GM18511 (cell line): Measurements from ENCODE around the gene JPH3.

Experiments used
- ATAC-seq: cut with Tn5 transposase; IDR thresholded peaks from one replicate; pipeline ENCODE4 v1.9.1; 2021; ENCODE audit warnings: mild to moderate bottlenecking, moderate library complexity; ENCODE audit not compliant: unreplicated experiment

Gene JPH3

DNA sequence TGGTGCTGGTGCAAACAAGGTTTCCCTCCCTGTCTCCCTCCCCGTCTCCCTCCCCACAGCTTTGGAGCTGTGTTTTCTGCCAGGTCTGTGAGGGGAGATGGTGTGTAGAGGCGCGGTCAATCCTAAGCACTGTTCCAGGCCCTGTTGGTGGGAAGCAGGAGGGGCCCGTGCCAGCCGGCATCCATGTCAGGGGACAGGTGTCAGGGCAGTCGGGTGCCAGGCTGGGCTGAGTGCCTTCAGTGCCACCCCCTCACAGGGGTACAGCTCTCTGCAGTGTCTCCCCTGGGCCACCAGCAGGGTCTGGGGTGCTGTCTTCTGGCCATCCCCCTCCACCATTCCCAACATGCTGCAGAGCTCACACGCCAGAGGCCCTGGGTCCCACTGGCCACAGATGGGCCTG lies 89.9 kb downstream of the JPH3 start:
- no peak for ATAC-seq

DNA sequence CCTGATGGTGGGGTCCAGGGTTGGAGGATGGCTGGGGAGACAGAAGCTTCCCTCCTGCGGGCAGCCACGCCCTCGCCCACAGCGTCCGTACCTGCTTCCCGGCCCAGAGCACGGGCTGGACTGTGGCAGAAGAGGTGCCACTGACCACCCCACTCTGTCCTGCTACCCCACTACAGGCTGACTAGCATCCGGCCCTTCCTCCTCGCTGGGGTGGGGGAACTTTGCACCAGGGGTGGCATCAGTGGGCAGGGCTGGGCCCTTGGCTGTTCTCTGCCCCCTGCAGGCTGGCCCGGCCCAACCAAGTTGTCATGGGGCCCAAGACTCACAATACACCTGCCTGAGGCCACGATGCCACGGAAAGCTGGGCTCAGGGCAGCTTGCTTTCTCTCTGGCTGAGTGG lies 90.4 kb downstream of the JPH3 start:
- ATAC-seq = no peak

DNA sequence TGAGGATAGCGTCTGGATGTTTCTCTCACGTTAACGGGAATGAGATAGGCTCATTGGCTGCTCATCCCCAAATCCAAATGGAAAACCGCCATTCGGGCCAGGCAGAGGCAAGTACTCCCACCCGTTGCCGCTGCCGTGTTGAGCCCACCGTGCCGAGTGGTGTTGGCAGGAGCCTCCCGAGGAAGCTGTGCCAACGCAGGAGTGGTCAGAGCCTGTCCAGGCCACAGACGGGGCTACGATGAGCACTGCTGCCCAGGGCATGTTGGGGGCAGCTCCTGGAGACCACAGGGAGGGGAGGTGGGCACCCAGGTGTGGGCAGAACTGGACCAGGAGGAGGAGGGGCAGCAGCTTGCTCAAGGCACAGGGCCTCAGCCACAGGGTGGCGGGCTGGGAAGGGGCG lies 91.5 kb downstream of the JPH3 start:
- ATAC-seq = no peak

DNA sequence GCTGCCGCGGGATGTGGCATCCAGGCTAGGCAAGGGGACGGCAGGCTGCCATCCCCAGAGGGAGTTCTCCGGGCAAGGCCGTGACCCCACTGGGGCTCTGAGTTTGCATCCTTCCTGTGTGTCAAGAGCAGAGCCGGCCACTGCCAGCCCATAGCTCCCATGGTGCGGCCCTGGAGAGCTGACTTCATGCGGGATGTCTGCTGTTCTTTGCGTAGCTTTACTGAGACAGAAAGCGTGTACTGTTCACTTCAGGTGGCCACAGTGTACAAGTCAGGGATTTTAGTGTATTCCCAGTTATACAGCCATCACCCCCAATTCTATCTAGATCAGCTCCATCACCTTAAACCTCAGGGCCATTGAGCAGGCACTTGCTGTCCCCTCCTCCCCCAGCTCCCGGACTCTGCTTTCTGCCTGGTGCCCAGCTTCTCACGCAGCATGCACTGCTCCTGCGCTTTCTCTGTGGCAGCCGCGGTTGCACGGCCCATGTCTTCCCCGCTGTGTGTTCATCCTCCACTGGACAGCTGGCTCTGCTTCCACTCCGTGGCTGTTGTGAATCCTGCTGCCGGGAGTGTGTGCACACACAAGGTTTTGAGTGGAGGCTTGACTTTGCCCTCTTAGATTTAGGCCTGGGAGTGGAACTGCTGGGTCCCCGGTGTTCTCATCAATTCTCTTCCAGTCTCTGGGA lies 92.3 kb downstream of the JPH3 start:
- ATAC-seq = no peak

DNA sequence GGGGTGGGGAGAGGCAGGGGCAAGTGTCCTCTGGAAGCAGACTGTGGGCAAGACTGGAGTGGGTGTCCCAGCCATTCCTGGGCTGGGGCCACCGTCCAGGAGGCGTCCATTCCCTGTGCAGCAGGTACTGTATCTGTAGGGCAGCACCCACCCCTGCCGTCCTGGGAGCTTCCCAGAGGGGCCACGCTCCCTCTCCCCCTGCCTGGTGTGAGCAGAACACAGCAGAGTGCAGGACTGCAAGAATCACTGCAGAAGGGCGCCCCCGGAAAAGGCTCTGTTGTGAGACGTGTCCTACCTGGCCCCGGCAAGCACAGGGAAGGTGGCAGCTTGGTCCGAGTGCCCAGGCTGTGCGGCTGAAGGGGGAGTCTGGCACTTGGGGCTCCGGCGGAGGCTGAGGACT lies 93.2 kb downstream of the JPH3 start:
- ATAC-seq = no peak

DNA sequence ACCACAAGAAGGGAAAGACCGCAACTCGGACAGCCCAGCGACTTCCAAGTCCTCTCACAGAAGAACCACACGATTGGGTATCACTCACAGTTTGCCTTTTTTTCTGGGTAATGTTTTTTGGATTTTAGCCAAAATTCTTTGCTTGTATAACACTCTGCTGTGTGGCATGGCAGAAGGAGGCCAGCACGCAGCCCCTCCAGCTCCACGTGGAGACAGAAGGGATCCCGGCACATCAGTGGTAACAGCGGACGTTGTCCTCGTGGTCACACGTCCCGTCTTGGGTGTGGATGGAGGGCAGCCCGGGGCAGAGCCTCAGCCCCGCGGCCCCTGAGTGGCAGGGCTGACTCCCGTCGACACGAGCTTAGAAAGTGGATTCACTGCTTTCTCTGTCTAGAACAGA lies 94.4 kb downstream of the JPH3 start:
- no peak for ATAC-seq

DNA sequence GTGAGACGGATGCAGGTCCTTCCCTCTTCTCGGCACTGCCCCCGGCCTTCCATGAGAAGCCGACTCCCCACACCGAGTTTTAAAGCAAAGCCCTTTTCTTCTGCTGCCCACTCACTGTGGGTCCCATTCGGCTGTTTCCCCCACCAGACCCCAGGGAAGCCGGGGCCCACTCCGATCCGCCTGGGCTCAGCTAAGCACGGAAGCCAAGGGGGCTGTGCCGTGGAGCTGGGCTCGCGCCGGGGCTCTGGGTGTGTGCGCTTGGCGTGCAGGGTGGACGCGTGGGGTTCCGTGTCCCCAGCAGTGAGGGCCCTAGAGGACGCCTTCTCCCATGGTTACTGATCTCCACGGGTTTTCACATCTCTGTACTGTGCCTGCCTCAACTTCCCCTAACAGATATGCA lies 94.9 kb downstream of the JPH3 start:
- no peak for ATAC-seq

DNA sequence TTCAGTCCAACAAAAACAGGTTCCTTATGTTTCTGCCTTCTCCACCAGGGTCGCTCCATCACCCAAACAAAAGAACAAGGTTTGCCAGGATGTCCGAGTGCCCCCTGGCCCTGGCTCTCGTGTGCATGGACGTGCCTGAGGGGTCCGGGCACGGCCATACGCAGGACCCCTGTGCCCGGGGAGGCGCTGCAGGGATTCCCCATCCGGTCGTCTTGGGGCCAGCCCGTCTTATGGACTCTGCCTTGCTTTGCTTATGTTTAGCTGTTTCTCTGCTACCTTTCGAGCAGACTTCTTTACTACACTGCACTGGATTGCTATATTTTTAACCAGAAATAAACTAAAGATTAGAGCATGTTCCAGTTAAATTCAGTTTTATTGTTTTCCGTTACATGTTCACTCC lies 95.5 kb downstream of the JPH3 start:
- ATAC-seq = no peak

DNA sequence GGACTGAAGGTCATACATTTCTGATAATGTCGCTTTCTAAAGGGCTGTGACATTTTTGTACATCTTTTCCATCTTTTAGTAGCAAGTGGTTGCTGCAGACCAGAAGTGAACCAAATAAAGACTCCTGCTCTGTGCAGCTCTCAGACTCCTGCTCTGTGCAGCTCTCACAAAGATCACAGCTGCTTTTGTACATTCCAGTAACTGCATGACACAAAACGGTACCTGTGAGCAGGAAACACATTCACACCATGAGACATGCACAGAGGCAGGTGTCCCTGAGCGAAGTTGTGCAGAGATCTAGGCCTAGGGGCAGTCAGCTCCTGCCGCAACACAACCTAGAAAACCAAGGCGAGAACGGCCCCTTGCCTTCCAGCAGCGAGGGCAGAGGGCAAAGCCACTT lies 95.9 kb downstream of the JPH3 start:
- ATAC-seq = no peak

DNA sequence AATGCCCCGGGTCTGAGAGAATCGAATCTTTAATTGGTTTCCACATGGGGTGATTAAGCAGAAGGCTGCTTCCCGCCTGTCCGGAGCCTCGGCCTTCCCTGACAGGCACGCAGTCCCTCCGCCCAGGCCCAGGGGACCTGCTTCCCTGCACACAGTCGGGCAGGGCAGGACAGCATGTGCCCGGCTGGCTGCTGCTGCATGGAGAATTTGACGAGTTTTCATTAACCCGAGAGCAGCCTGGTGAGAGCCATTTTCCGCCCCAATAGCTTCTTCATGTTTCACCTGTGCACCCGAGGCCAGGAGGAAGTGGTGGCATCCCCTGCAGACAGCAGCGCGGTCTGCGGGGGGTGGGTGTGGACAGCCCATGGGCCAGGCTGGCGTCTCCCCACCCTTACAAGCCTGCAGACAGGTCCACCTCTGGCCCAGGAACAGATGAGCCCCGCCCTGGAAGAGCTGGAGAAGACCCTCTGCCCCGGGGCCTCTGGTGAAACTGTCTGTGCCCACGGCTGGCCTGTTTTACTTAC lies 96.4 kb downstream of the JPH3 start:
- no peak for ATAC-seq

DNA sequence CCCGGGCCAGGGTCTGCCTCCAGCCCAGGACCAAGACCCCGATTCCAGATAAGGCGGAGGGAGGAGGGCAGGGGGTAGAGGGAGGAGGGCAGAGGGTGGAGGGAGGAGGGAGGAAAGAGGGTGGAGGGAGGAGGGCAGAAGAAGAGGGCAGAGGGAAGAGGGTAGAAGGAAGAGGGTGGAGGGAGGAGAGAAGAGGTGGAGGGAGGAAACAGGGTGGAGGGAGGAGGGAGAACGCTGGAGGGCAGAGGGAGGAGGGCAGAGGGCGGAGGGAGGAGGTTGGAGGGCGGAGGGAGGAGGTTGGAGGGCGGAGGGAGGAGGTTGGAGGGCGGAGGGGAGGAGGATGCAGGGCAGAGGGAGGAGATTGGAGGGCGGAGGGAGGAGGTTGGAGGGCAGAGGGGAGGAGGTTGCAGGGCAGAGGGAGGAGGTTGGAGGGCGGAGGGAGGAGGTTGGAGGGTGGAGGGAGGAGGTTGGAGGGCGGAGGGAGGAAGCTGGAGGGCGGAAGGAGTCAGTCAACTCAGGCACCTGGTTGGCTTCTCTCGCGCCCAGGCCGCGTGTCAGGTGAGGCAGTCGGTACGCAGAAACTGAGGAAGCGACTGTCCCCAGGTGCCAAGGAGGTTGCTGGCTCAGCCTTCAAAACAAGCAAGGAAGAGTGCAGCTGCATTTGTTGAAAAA lies 98.2 kb downstream of the JPH3 start:
- no peak for ATAC-seq

DNA sequence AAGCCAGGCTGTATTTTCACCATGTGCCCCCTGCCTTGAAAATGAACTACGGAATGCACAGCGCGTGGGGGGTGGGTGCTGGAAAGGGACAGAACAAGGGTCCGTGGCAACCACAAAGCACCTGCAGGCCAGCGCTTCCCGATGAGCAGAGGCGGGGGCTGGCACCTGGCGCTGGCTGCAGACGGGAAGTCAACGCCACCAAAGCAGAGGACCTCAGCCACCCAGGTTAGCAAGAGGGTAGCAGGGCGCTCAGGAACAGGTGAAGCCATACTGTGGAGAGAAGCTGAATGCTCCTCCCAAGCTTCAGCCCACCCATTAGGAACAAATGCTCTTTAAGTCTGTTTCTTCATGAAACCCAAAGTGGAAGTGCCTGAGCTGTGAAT lies 98.8 kb downstream of the JPH3 start:
- ATAC-seq = no peak

DNA sequence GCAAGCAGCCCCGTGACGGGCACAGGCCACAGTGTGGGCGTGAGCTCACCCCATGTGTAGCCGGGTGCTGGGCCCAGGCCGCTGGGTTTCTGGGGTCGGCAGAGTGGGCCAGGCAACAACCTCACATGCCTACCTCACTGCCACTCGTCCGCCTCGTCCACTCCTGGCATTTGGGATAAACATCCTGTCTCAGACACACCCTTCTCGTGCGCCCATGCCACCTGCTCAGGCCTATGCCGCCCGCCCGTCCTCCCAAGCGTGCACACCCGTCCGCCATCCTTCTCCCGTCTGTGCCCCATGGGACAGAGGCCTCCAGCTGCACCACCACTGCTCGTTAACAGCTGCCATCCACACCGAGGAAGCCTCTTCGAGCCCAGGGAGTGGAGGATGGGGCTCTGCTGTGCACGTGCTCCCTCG lies 99.2 kb downstream of the JPH3 start:
- no peak for ATAC-seq

DNA sequence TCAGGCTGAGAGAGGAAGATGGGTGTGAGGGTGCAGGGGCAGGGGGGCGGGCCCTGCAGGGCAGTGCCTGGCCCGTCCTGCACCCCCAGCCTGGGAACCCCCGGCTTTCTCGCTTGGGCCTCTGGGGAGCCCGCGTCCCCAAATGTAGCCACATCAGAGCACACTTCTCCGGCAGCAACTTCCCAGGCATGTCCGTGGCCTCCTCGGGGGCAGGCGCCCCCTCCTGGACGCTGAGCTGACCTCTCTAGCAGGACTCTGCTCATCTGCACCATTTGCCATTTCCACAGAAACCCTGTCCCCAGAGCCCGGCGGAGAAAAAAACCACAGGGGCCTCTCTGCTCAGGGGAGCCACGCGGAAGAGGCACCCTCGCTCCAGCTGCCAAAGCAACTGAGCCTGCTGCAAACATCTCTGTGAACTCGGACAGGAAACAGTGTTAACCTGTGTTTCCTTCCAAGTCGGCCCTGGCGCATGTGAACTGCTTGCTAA lies 100.1 kb downstream of the JPH3 start:
- ATAC-seq = peak; percentile 71

DNA sequence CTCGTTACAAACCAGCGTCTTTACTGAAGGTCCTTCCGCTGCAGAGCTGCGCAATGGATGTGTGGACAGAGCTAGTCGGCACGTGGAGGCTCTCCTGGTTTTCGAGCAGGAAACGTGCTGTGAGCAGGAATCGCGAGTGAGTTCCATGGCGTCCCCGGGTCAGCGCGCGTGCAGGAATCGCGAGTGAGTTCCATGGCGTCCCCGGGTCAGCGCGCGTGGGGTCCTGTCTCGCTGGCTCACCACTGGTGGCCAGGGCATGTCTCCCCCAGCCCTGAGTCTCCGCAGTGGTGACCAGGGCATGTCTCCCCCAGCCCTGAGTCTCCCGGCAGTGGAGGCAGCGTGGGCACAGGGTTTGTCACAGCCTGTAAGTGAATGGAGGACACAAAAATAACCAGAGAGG lies 100.8 kb downstream of the JPH3 start:
- no peak for ATAC-seq

DNA sequence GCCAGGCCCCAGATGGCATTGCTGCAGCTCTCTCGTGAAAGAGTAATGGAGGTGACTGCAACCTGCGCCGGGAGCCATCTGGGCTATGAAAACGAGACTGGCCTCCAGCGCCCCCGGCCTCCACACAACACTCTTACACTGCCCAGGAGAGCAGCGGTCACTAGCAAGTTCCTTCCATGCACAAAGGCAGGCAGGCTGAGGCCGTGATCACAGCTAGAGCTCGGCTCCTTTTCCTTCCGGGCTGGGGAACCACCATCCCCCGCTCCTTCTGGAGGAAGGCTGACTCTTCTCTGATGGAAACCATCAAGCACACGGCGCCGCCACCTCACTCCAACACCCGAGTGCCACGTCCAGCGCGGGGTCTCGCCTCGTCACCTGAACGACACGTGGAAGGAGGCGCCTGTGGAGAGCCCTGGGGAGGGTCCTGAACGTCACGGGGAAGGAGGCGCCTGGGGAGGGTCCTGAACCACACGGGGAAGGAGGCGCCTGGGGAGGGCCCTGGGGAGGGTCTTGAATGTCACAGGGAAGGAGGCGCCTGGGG lies 101.6 kb downstream of the JPH3 start:
- ATAC-seq = no peak

DNA sequence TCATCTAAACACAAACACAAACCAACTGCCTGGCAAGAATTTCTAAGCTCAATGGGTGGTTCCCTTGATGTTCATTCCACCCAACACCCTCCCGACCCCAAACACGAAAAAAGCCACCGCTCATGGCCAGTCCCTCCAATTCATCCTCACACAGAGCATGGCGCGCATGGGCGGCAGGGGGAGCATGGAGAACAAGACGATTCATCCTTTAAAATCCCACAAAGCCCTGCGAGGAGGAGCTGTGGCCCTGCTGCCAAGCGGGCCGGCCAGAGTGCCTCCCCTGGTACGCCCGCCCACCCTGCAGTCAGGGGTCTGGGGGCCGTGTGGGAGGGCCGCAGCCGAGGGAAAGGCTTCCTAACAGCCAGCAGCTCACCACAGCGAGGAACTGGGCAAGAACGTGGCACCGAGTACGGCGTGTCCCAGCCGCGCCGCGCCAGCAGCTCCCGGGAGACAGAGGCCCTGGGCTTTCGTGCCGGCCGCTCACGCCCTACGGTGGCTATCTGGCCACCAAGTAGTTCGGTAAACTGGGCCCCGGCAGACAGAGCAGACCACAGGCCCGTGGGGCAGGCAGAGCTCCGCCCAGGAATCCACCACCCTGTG lies 102.5 kb downstream of the JPH3 start:
- ATAC-seq = no peak

DNA sequence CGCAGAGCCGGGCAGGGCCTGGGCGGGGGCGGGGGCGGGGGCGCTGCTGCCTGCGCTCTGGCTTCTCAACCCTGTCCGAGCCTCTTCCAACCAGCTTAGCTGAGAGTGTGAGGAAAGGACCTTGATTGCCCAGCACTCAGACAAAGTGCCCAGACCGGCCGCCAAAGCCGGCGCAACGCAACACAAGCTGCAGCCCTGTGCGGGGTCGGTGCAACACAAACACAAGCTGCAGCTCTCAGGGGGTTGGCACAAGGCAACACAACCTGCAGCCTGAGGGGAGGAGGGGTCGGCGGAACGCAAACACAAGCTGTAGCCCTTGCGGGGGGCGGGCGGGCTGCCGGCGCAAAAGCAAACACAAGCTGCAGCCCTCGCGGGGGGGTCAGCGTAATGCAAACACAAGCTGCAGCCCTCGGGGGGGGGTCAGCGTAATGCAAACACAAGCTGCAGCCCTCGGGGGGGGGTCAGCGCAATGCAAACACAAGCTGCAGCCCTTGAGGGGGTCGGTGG lies 103.5 kb downstream of the JPH3 start:
- ATAC-seq = no peak

DNA sequence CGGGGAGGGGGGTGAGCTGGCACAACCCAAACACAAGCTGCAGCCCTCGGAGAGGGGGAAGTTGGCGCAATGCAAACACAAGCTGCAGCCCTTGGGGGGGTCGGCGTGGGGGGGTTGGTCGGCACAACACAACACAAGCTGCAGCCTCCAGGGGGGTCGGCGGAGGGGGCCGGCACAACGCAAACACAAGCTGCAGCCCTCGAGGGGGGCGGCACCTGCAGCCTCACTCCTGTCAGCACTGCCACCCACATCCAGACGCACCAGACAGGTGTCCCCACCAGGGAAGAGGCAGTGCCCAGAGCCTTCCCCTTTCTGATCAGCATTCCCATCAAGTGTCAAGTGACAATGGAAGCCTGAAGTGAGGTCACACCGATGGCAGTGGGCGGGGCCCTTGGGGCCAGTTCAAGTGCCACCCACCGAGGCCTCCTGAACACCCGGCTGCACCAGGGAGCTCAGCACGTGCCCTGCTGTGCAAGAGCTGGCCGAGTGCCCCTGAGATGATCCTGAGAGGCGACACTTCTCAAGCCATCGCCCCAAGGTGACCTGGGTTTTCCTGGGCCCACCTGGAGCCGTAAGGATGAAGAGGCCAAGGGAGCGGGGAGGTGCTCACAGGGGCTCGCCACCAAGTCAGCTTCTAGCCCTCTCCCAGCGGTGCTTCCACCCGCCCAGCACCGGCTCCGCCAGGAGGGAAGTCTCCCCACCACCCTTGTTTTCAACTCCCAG lies 104.1 kb downstream of the JPH3 start:
- no peak for ATAC-seq

DNA sequence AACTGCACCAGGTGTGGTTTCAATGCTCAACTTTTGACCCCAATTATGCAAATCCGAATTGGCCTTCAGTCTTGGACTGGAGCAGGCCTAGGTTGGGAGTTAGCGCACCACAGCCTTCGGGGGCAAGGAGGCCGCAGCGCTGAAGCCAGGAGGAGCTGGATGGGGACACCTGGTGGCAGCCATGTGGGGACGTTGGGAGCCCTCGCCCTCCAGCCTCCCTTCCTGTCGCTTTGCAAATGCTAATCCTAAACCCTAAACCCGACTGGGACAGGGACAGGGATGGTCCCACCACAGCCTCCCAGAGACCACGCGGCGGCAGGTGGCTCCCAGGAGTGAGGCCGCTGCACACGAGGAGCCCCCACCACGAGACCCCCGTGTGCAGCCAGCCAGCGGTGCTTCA lies 104.8 kb downstream of the JPH3 start:
- no peak for ATAC-seq
